ENCODE results near the gene RXRA. TPM values are rescaled to one million over a fixed set of nuclear protein-coding genes. Genes with fewer than 3 reads are reported as not detected.

Gene RXRA
- total and polyA plus RNA-seq, 2 of the 4 experiments (the other 2 are of a cell fraction): 7.5 to 17.9 TPM

DNA sequence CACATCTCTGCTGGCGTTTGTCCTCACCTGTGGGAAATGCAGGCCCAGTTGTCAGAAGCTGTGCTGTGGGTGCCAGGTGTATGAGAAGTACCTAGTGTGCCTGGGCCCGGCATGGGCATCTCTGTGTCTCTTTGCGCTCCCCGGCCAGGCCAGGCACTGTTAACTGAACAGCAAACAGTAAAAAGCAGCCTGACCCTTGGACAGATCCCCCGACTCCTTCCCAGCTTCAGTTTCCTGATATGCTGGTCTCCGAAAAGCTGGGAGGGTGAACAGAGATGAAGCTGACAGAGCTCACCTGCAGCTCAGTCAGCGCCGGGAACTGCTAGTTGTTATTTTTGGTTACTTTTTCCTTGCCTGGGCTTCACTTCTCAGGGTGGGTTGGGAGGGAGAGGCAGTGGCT is 28.9 kb downstream of the RXRA start:
- Histone ChIP-seq H4K8ac (ENCODE audit: low read depth in 2 of 2, low read length in 2 of 2) (no peak overlapping the region), H4K20me1 (ENCODE audit: insufficient read depth, low read length) (peaks cover 100% of the 10 kb centered on the region), H3K9me3 (ENCODE audit: control insufficient read depth, insufficient read depth, low read length) (no peaks in the 10 kb centered on the region), H3K14ac (replicated peaks; ENCODE audit: low read depth, low read length) (no peak overlapping the region), H2AFZ (replicated peaks; ENCODE audit: low read length, poor library complexity) (no peak overlapping the region), H3K4me3 (ENCODE audit: insufficient read depth, low read depth, low read length) (no peak overlapping the region), H4K91ac (ENCODE audit: insufficient read depth, low read depth, low read length) (no peak overlapping the region), H3K27me3 (ENCODE audit: control insufficient read depth, insufficient read depth, low read length) (no peaks in the 10 kb centered on the region), H3K9ac (ENCODE audit: low read depth, low read length) (no peak overlapping the region), H3K9me1 (ENCODE audit: insufficient read depth, low read length) (no peaks in the 10 kb centered on the region; the same call in 1 of the 2 replicates), H2AK9ac (replicated peaks; ENCODE audit: low read depth, low read length, poor library complexity) (no peak overlapping the region), H3K56ac (ENCODE audit: extremely low read depth, insufficient read depth, low read length) (no peak overlapping the region), H2BK120ac (ENCODE audit: low read depth, low read length) (no peak overlapping the region), H3K36me3 (ENCODE audit: control insufficient read depth, insufficient read depth, low read length) (no peaks in the 10 kb centered on the region), H2BK15ac (ENCODE audit: low read depth, low read length) (no peak overlapping the region), H2AK5ac (ENCODE audit: low read depth, low read length) (no peak overlapping the region), H3K4me1 (ENCODE audit: control insufficient read depth, insufficient read depth, low read length) (peaks cover 13% of the 10 kb centered on the region; the same call in 1 of the 2 replicates), H4K5ac (ENCODE audit: low read depth, low read length) (no peak overlapping the region), H3K23ac (ENCODE audit: low read depth, low read length) (no peak overlapping the region), H3K79me1 (ENCODE audit: low read depth in 1 of 2, low read length in 2 of 2) (peaks cover 22 to 89% of the 10 kb centered on the region in 2 experiments), H3K4ac (ENCODE audit: low read depth, low read length) (no peak overlapping the region), H2BK5ac (ENCODE audit: low read depth, low read length, poor library complexity, severe bottlenecking) (no peak overlapping the region), H3K27ac (ENCODE audit: insufficient read depth, low read length) (no peak overlapping the region), H3K18ac (ENCODE audit: low read depth, low read length) (no peak overlapping the region), H3K4me2 (ENCODE audit: low read depth, low read length) (no peak overlapping the region), H2BK20ac (ENCODE audit: low read depth, low read length) (no peak overlapping the region)
- WGBS, 2 experiments (ENCODE audit: extremely low coverage in 2 of 2, insufficient read length in 1 of 2): 60% methylated on average over 3 of the region's 8 CpGs; no CpG with 5 or more reads in 1 of the 2 experiments
- BruUV-seq (replicated peaks): no TSS peak
- dilution Hi-C loops (cut with HindIII; ENCODE audit: low sequenced_read_pairs, unreplicated experiment): no loop called here
- ChIA-PET POLR2A (ENCODE audit: unreplicated experiment) (no interaction called here), CTCF (no interaction called here)
- ATAC-seq (ENCODE audit: low read depth) (no peak), DNase-seq (no peak)
- TF ChIP-seq MXI1 (IDR thresholded peaks at IDR 0.05; ENCODE audit: borderline replicate concordance, low read depth, low read length): no peak
- TF ChIP-seq NFE2L2 (IDR thresholded peaks at IDR 0.05; ENCODE audit: low read depth, low read length): no peak
- TF ChIP-seq SMC3 (IDR thresholded peaks at IDR 0.05; ENCODE audit: low read depth, low read length): no peak
- in situ Hi-C loops (cut with MboI; ENCODE audit: low sequenced_read_pairs): no loop called here
- intact Hi-C loops (cut with micrococcal nuclease): no loop called here
